DND-41 (cell line): ENCODE results near the gene ST7.

ENCODE experiments used
- ATAC-seq: fragments of 200-7000 bp; cut with Tn5 transposase; 3 replicates; pipeline ENCODE4 v1.9.1; 2021; ENCODE audit warnings: low read depth; ENCODE audit not compliant: insufficient read depth
- DNase-seq: peaks from one replicate; pipeline ENCODE4 v3.0.0-alpha.2; 2020
- H2AFZ ChIP-seq: 2 replicates; pipeline ENCODE4 v1.6.0; 2012; ENCODE audit warnings: low read depth, low read length
- H3K27ac ChIP-seq: 2 replicates; pipeline ENCODE4 v1.5.1; 2012; ENCODE audit warnings: low read length, inconsistent platforms
- H3K27me3 ChIP-seq: fragments of 200-600 bp; sonication (generic); 2 replicates; pipeline ENCODE4 v1.6.0; 2012; ENCODE audit warnings: low read length, mild to moderate bottlenecking, inconsistent platforms; ENCODE audit not compliant: insufficient read depth, poor library complexity
- H3K36me3 ChIP-seq: 2 replicates; pipeline ENCODE4 v1.5.1; 2012; ENCODE audit warnings: low read length, inconsistent platforms; ENCODE audit not compliant: insufficient read depth
- H3K4me1 ChIP-seq: 2 replicates; pipeline ENCODE4 v1.5.1; 2012; ENCODE audit warnings: mild to moderate bottlenecking, low read length; ENCODE audit not compliant: insufficient read depth
- H3K4me2 ChIP-seq: 2 replicates; pipeline ENCODE4 v1.6.0; 2012; ENCODE audit warnings: mild to moderate bottlenecking, moderate library complexity, low read length, inconsistent platforms; ENCODE audit not compliant: insufficient read depth
- H3K4me3 ChIP-seq, 2 experiments: fragments of 200-600 bp in 1 of 2; shearing (Covaris generic) in 1 of 2; 2 replicates each; pipeline ENCODE4 v1.5.1; 2012 to 2016; ENCODE audit warnings: inconsistent platforms in 2 of 2, low read length in 2 of 2, mild to moderate bottlenecking in 2 of 2, low read depth in 1 of 2, moderate library complexity in 1 of 2
- H3K79me2 ChIP-seq: 2 replicates; pipeline ENCODE4 v1.6.0; 2012; ENCODE audit warnings: low read length, inconsistent platforms; ENCODE audit not compliant: insufficient read depth
- H3K9ac ChIP-seq: 2 replicates; pipeline ENCODE4 v1.6.0; 2012; ENCODE audit warnings: low read depth, mild to moderate bottlenecking, inconsistent platforms, low read length, moderate library complexity
- H3K9me3 ChIP-seq: 2 replicates; pipeline ENCODE4 v1.5.1; 2012; ENCODE audit warnings: low read length, moderate library complexity, mild to moderate bottlenecking, inconsistent platforms; ENCODE audit not compliant: insufficient read depth, severe bottlenecking
- H4K20me1 ChIP-seq: 2 replicates; pipeline ENCODE4 v1.6.0; 2012; ENCODE audit warnings: low read length; ENCODE audit not compliant: insufficient read depth
- EZH2 ChIP-seq: IDR thresholded peaks from 3 replicates; pipeline ENCODE4 v1.6.1; 2012; ENCODE audit warnings: borderline replicate concordance, low read depth, mild to moderate bottlenecking, moderate library complexity, low read length, inconsistent platforms; ENCODE audit not compliant: severe bottlenecking
- TF ChIP-seq, protein P1 (sequence below): IDR thresholded peaks from 2 replicates; pipeline ENCODE4 v1.5.1; 2012; ENCODE audit warnings: borderline replicate concordance, low read length, moderate library complexity, mild to moderate bottlenecking; ENCODE audit not compliant: poor library complexity, severe bottlenecking; ENCODE audit errors: extremely low read depth

Gene ST7

DNA sequence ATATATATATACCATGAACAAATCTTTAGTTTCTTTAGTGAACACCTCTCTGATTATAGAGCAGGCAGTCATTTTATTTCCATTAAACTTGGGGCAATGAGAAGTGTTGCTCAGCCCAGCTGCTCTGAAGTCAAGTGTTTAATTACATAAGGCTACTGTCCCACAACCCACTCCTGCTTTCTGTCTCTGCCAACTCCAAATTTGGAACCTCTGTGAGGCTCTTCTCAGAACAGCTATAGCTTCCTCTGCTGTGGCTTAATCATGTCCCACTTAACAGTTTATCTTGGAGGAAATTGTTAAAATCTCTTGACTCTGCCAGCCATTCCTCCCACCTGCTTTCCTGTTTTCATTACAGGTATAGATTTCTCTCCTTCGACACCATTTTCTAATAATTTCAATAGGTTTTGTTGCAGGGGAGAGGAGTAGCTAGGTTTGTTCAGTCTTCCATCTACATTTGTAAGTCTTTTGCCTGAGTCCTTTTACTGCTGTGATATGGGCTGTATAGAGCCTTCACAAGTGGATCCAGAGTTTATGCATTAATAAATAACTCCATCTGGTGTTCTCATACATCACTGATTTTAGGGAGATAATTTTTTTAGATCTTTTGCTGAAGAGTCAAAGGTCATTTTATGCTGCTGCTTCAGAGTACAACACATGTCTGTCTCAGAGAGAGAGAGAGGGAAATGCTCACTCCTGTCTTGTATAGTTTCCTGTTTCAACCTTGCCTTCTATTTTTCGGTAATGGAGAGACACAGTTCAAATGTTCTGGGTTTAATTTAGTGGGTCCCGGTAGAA lies 199.1 kb downstream of the ST7 start:
- Histone ChIP-seq H3K36me3 (no peaks in the 10 kb centered on the region), H3K27me3 (peaks cover 20% of the 10 kb centered on the region), H3K4me2 (no peak overlapping the region), H4K20me1 (no peaks in the 10 kb centered on the region), H3K9me3 (no peaks in the 10 kb centered on the region), H3K27ac (no peak overlapping the region), H3K4me3 (no peak overlapping the region), H3K4me1 (no peaks in the 10 kb centered on the region), H3K9ac (no peak overlapping the region), H3K79me2 (no peaks in the 10 kb centered on the region), H2AFZ (no peak overlapping the region)
- no peak for ATAC-seq
- no peak for DNase-seq
- TF ChIP-seq EZH2, result no peak
- TF ChIP-seq, protein P1, sequence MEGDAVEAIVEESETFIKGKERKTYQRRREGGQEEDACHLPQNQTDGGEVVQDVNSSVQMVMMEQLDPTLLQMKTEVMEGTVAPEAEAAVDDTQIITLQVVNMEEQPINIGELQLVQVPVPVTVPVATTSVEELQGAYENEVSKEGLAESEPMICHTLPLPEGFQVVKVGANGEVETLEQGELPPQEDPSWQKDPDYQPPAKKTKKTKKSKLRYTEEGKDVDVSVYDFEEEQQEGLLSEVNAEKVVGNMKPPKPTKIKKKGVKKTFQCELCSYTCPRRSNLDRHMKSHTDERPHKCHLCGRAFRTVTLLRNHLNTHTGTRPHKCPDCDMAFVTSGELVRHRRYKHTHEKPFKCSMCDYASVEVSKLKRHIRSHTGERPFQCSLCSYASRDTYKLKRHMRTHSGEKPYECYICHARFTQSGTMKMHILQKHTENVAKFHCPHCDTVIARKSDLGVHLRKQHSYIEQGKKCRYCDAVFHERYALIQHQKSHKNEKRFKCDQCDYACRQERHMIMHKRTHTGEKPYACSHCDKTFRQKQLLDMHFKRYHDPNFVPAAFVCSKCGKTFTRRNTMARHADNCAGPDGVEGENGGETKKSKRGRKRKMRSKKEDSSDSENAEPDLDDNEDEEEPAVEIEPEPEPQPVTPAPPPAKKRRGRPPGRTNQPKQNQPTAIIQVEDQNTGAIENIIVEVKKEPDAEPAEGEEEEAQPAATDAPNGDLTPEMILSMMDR, result no peak

- Histone ChIP-seq H3K4me1 (no peaks in the 10 kb centered on the region), H3K36me3 (no peaks in the 10 kb centered on the region), H2AFZ (no peak overlapping the region), H3K9me3 (no peaks in the 10 kb centered on the region), H3K9ac (no peak overlapping the region), H3K4me3 (no peak overlapping the region), H3K79me2 (no peaks in the 10 kb centered on the region), H3K4me2 (no peak overlapping the region), H3K27me3 (peaks cover 20% of the 10 kb centered on the region), H3K27ac (no peak overlapping the region), H4K20me1 (no peaks in the 10 kb centered on the region)
- no peak for TF ChIP-seq EZH2
- TF ChIP-seq, protein P1, result no peak
- no peak for DNase-seq
- ATAC-seq, result no peak
These were observed 199.8 kb downstream of the ST7 start for GRCh38 chr7:117153016-117153545.

DNA sequence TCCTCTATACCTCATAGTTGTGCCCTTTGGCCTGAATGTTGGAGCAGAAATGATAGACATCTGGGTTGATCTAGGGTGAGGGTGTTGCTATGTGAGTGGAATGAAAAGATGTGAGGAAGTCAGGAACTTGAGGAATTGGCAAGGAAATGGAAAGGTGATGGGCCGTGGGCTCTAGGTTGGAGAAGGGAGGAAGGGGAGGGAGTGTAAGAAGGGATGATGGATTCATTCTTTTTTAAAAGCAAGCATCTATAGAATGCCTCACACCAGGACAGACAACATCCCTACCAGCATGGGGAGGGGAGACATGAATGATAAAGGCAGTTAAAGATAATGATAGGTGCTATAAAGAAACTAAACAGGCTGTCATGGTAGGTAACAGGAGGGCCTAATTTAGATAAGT lies 201.4 kb downstream of the ST7 start:
- H3K9me3 ChIP-seq, result no peaks in the 10 kb centered on the region
- no peak overlapping the region for H3K9ac ChIP-seq
- no peaks in the 10 kb centered on the region for H4K20me1 ChIP-seq
- no peaks in the 10 kb centered on the region for H3K36me3 ChIP-seq
- H2AFZ ChIP-seq, result no peak overlapping the region
- no peak for DNase-seq
- no peak overlapping the region for H3K4me3 ChIP-seq
- peaks cover 16% of the 10 kb centered on the region for H3K27me3 ChIP-seq
- H3K79me2 ChIP-seq, result no peaks in the 10 kb centered on the region
- no peak overlapping the region for H3K27ac ChIP-seq
- H3K4me1 ChIP-seq, result no peaks in the 10 kb centered on the region
- H3K4me2 ChIP-seq, result no peak overlapping the region
- no peak for TF ChIP-seq EZH2
- TF ChIP-seq, protein P1, result no peak
- ATAC-seq, result no peak

GRCh38 chr7:117155694-117156093 lies 202.4 kb downstream of the ST7 start:
- Histone ChIP-seq H2AFZ (no peak overlapping the region), H3K4me2 (no peak overlapping the region), H3K27me3 (peaks cover 16% of the 10 kb centered on the region), H3K4me3 (no peak overlapping the region), H3K9me3 (no peaks in the 10 kb centered on the region), H3K79me2 (no peaks in the 10 kb centered on the region), H4K20me1 (no peaks in the 10 kb centered on the region), H3K27ac (no peak overlapping the region), H3K36me3 (no peaks in the 10 kb centered on the region), H3K9ac (no peak overlapping the region), H3K4me1 (no peaks in the 10 kb centered on the region)
- DNase-seq, result no peak
- TF ChIP-seq EZH2, result no peak
- TF ChIP-seq, protein P1, result no peak
- no peak for ATAC-seq
